ENCODE data around the gene TIAM2. TPM values are rescaled to one million over a fixed set of nuclear protein-coding genes. Genes with fewer than 3 reads are reported as not detected.

TIAM2 gene
- total RNA-seq, 1 donor from 2014 or later, result 5.9 TPM

DNA sequence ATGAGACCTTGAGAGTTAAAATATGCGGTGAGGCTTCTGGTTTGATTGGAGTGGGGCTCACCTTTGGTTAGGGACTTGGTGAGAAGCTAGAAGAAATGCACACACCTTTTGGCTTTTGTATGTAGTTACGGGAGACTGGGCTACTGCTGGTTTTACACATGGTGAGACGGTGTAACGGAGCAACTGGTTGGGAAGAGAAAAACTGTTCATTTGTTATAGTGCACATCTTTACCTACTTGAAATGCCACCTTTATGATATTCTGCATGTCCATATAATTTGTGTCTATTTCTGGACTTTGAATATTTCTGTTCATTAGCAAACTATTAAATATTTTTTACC lies 31.6 kb downstream of the TIAM2 start:
- no peak for ATAC-seq
- Histone ChIP-seq H3K4me1 (no peaks in the 10 kb centered on the region), H3K27ac (no peak overlapping the region), H3K36me3 (no peaks in the 10 kb centered on the region), H3K9me3 (no peaks in the 10 kb centered on the region), H3K4me3 (no peak overlapping the region), H3K27me3 (ENCODE audit: low read depth) (no peaks in the 10 kb centered on the region)
- no peak for DNase-seq
- intact Hi-C loops (cut with DNase I), result no loop called here
- TF ChIP-seq, protein P1, sequence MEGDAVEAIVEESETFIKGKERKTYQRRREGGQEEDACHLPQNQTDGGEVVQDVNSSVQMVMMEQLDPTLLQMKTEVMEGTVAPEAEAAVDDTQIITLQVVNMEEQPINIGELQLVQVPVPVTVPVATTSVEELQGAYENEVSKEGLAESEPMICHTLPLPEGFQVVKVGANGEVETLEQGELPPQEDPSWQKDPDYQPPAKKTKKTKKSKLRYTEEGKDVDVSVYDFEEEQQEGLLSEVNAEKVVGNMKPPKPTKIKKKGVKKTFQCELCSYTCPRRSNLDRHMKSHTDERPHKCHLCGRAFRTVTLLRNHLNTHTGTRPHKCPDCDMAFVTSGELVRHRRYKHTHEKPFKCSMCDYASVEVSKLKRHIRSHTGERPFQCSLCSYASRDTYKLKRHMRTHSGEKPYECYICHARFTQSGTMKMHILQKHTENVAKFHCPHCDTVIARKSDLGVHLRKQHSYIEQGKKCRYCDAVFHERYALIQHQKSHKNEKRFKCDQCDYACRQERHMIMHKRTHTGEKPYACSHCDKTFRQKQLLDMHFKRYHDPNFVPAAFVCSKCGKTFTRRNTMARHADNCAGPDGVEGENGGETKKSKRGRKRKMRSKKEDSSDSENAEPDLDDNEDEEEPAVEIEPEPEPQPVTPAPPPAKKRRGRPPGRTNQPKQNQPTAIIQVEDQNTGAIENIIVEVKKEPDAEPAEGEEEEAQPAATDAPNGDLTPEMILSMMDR (IDR thresholded peaks at IDR 0.05), result no peak

- no peaks in the 10 kb centered on the region for H3K9me3 ChIP-seq
- H3K27ac ChIP-seq, result no peak overlapping the region
- H3K36me3 ChIP-seq, result no peaks in the 10 kb centered on the region
- H3K4me1 ChIP-seq, result no peaks in the 10 kb centered on the region
- no peak overlapping the region for H3K4me3 ChIP-seq
- DNase-seq (no peak), ATAC-seq (no peak)
- H3K27me3 ChIP-seq (ENCODE audit: low read depth), result no peaks in the 10 kb centered on the region
- intact Hi-C loops (cut with DNase I), result no loop called here
- TF ChIP-seq, protein P1 (IDR thresholded peaks at IDR 0.05), result no peak
Observed at GRCh38 chr6:155030148-155030720, 35.1 kb downstream of the TIAM2 start.

GRCh38 chr6:155031091-155031490 lies 36.0 kb downstream of the TIAM2 start:
- H3K36me3 ChIP-seq, result no peaks in the 10 kb centered on the region
- DNase-seq (no peak), ATAC-seq (no peak)
- no peaks in the 10 kb centered on the region for H3K27me3 ChIP-seq (ENCODE audit: low read depth)
- no peaks in the 10 kb centered on the region for H3K9me3 ChIP-seq
- TF ChIP-seq, protein P1 (IDR thresholded peaks at IDR 0.05), result no peak
- no peak overlapping the region for H3K4me3 ChIP-seq
- H3K4me1 ChIP-seq, result no peaks in the 10 kb centered on the region
- intact Hi-C loops (cut with DNase I), result no loop called here
- no peak overlapping the region for H3K27ac ChIP-seq

DNA sequence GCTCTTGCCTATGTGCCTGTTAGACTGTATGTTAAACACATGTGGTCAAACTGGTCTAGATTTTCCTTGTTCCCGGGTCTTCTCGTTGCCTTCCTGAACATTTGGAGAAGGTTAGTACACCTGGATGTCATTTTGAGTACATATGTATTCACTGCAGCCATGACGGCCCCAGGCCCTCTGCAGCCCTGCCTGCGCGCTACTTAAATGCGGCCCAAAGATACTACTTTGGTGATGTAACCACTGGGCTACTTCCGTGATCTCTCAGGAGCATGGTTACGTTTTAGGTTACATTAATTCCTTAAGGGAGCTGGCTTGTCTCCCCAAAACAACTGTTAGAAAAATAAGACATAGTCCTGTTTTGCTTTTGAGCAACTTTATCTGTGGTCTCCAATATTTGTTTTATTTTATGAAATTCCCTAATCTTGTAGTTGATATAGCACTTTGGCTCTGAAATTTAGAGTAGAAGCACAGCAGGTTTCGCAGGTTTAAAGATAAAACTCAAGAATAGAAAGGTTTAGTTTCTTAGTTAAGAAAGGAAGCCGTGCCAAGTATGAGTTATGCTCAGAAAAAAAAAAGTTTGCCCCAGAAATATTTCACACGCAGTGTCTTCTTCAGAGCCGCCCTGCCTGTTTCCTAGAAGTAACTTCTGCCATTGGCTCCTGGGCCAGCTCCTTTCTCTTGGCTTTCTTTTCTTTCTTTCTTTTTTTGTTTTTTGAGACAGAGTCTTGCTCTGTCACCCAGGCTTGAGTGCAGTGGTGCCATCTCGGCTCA lies 38.1 kb downstream of the TIAM2 start:
- H3K9me3 ChIP-seq, result no peaks in the 10 kb centered on the region
- H3K36me3 ChIP-seq, result no peaks in the 10 kb centered on the region
- no peak overlapping the region for H3K27ac ChIP-seq
- intact Hi-C loops (cut with DNase I), result no loop called here
- H3K4me1 ChIP-seq, result no peaks in the 10 kb centered on the region
- DNase-seq, result no peak
- H3K27me3 ChIP-seq (ENCODE audit: low read depth), result no peaks in the 10 kb centered on the region
- no peak overlapping the region for H3K4me3 ChIP-seq
- TF ChIP-seq, protein P1 (IDR thresholded peaks at IDR 0.05), result no peak
- no peak for ATAC-seq

- TF ChIP-seq, protein P1 (IDR thresholded peaks at IDR 0.05), result no peak
- intact Hi-C loops (cut with DNase I), result no loop called here
- Histone ChIP-seq H3K4me3 (no peak overlapping the region), H3K4me1 (no peaks in the 10 kb centered on the region), H3K27ac (no peak overlapping the region), H3K9me3 (no peaks in the 10 kb centered on the region), H3K27me3 (ENCODE audit: low read depth) (no peaks in the 10 kb centered on the region), H3K36me3 (no peaks in the 10 kb centered on the region)
- ATAC-seq, result no peak
- no peak for DNase-seq
Observed at GRCh38 chr6:155036907-155037306, 41.8 kb downstream of the TIAM2 start.

All from lower lobe of right lung (tissue), 2 donors.